ENCODE measurements around the gene PLXNB3.

Gene PLXNB3

DNA sequence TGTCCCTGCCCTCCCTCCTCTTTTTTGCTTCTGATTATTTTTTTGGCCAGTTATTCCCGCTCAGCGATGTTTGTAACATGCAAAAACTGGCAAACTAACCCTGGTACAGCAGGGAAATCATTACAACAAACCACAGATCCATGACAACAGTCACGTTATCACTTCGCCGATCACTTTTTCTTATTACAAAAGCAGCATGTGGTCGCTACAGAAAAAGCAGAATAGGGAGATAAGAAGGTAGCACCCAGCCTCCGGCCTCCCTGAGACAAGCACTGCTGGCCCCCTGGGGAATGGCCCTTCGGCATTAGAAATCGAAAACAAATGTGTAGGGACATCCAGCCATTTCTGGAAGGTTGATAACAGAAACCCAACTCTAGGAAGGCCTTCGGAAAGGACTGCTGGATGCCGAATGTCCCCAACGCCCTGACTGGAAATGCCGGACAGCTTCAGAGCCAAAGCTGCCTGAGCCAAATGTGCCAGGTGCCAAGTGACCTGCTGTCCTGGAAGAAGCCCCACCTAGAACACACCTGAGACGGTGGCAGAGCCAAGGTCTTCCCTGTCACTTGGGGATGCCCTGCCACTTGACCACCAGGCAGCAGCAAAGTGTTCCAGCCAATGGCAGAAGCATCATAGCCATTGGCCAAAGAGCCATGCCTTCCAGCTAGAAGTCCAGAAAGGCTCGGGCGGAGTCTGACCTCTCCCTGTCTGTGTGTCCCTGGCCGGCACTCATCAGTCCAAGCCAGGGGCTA, 27.2 kb downstream of the PLXNB3 start:
- DNase-seq (ENCODE audit: low read depth in 2 of 2): no peak

DNA sequence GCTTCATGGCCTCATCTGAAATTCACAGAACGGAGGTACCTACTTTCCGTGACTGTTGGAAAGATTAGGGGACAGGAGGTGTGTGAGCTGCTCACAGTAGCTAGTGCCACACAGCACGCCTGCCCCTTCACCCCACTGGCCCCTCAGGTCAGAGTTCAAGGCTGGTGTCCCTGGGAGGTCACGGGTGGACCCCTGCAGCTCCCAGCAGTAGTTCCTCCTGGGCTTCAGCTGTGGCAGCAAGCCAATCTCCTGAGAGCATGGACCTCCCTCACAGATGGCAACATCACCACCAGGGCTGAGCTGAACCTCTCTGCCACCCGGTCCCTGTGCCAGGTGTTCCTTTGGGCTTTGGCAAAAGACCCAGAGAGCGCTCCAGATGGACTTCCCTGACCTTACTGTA, 28.3 kb downstream of the PLXNB3 start:
- DNase-seq (ENCODE audit: low read depth in 2 of 2): no peak

DNA sequence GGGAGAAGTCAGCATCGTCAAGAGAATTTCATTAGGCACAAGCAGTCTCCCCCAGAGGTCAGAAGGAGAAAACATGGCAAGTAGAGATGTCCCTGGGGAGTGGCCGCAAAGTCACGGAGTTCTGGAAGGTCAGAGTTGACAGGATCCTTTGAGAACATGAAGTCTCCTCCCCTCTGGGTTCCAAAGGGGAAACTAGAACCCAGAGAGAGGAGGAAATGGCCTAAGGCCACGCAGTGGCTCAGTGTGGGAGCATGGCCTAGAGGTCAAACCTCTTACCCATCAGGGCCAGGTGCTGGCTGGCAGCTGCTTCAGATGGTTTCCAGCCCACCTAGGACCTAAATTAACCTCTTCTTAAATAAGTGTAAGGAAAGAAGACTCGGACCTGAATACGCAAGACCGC, 29.2 kb downstream of the PLXNB3 start:
- DNase-seq (ENCODE audit: low read depth in 2 of 2): no peak

DNA sequence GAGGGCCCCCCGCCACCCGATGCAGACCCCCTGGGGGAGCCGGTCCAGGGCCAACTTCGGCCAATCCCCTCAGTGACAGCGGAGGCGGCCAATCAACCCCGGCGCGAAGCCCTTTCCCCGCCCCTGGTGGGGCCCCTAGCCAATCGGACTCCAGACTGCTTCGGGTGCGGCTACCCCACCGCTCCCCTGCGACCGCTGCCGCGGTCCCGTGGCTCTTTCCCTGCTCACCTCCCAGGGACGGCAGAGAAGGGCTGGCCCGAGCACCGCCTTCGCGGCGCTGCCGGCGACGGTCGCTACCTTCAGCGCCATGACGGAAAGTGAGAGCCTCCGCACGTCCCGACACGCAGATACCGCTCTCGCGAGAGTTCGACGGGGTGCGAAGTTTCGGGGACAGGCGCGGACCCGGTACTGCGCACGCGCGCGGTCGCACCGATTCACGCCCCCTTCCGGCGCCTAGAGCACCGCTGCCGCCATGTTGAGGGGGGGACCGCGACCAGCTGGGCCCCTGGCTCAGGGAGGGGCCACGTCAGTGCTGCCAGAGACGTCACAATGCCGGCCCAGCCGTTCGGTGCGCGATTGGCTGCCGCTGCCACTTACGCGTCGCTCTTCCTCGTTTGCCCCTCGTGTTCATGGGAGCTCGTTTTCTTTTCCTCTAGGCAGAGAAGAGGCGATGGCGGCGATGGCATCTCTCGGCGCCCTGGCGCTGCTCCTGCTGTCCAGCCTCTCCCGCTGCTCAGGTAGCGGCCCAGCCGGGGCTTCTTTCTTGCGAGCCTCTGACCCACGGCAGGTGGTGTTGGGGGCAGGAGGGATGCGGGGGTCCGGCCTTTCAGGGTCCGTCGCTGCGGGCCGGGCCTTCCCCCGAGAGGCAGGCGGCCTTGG, 30.2 kb downstream of the PLXNB3 start, which contains the start of the genes IDH3G and SSR4:
TSS of gene IDH3G (minus strand) at position 358 of the 879 bp plus-strand sequence. CDS start at position 309, 49 bp downstream.
TSS of gene SSR4 (plus strand) at position 651 of the 879 bp plus-strand sequence. CDS start at position 671, 20 bp downstream.
- peak; percentile 84 for DNase-seq (ENCODE audit: low read depth in 2 of 2)

DNA sequence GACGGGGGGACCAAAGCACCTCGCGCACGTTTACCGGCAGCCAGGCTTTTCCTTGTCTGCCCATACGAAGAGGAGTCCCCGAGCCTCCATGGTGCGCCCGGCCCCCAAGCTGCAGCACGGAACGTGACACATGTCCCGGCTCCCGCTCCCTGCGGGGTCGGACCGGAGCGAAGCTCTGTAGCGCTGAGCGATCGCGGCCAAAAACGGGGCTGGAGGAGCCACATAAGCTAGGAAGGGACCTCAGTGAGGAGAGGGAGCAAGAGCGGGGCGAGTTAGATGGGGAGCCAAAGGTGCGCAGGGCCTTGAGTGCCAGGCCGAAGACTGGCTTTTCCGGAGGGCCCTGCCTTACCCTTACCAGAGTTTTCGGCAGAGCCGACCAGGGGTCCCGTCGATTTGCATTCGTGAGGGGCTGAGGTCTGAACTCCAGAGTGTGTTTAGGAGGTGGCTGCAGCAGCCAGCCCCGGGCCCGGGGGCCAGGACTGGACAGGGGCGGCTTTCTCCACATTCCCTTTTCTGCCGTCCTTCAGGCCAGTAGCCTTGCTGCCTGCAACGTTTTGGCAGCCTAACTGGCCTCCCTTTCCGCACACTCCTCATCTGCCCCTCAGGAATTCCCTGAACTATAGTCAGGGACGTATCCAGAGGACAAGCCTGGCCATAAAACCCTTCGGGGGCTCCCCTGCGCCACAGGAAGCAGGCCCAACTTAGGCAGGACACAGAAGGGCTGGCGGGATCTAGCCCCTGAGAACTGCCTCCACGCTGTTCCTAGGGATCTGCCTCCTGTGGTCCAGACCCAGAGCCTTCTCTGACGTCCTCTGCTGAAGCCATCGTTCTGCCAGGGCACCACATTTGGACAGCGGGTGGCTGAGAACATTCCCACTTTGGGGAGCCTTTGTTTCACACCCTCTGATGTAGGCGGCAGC, 31.1 kb downstream of the PLXNB3 start:
- no peak for DNase-seq (ENCODE audit: low read depth in 2 of 2)

DNA sequence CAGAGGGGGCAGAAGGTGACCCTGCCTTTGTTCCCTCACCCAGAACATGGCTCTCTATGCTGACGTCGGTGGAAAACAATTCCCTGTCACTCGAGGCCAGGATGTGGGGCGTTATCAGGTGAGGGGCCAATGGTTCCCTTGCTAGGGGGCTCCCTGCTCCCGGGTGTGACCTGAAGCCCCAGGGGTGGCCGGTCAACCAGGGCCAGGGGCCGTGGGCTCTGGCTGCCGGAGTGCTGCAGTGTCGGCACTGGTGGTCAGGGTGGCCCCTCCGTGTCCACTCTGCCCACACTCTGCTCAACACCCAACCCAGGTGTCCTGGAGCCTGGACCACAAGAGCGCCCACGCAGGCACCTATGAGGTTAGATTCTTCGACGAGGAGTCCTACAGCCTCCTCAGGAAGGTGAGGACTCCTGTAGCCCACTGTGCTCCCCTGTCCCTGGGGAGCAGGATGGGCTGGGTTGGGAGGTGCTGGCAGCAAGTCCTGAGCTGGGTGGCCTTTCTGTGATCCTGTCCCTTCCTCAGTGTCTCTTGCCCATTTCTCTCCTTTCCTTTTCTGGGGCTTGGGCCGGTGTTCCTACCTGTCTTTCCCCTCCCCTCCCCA, 33.5 kb downstream of the PLXNB3 start:
- no peak for DNase-seq (ENCODE audit: low read depth in 2 of 2)

DNA sequence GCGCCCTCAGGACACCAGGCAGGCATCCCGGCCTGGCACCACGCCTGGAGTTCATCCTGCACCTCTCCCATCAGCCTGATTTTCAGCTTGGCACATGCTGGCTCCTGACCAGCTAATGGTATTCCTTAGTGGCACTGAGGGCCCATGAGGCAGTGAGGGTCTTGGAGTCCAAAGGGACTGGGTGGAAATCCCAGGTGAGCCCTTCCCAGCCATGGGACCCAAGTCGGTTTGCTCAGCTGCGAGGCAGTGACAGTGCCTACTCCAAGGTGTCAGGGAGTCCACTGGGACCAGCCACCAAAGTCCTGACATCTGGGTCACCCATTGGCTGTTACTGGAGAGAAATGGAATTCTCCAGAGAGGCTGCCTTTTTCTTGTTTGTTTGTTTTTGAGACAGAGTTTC, 35.3 kb downstream of the PLXNB3 start:
- no peak for DNase-seq (ENCODE audit: low read depth in 2 of 2)

DNA sequence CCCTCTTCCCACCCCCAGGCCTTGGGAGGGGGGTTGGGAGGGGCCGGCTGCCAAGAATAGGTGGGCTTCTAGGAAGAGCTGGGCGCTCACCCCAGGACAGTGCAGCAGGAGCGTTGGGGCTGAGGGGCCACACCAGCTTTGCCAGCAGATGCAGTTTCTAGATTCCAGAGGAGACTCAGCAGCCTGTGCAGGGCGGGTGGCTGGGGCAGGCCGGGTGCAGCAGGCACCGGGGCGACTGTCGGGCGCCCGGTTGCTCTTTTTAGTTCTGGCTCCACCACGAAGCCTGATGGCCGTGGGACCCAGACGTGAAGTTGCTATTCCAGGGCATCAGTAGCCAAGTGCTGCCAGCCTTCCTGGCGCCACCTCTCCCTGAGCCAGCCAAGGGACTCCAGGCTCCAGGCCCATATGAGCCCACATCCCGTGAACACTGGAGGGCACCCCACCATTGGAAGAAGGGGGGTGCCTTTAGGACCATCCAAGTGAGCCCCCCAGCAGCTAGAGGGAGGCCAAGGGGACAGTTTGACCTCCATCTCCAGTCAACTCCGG, 36.2 kb downstream of the PLXNB3 start:
- DNase-seq (ENCODE audit: low read depth in 2 of 2): no peak

DNA sequence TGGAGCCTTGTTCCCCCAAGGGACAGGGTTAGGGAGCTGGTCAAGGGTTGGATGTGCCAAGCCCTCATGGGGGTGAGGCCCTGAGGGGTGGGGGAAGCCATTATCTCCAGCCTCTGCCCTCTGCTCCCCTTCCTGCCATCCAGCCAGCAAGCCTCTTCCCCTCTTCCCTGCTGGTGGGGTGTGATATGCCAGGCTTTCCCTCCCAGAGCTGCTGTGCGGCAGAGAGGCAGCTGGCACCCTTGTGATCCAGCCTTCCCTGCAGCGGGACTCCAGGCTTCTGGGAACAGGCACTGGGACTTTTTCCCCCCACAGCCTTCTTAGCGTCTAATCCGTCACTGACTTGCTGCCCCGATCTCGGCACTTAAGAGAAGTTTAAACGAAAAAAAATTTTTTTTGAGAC, 36.7 kb downstream of the PLXNB3 start:
- DNase-seq (ENCODE audit: low read depth in 2 of 2): no peak

DNA sequence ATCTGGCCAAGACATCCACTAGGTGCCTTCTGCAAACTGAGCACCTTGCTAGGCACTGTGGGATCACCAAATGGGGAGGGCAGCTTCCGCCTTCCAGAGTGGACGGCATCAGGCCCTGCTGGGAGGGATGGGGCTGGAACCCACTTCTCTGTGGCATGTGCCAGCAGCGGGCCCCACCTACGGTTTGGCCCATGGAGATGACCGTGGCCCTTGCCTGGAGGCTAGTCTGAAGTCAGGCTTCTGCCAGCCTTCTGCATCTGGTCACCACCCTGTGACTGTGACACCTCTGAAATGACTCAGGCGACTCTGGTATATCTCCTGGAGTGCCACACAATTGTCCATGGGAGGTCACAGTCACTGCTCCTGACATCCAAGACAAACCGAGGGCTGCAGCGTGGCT, 37.6 kb downstream of the PLXNB3 start:
- no peak for DNase-seq (ENCODE audit: low read depth in 2 of 2)

DNA sequence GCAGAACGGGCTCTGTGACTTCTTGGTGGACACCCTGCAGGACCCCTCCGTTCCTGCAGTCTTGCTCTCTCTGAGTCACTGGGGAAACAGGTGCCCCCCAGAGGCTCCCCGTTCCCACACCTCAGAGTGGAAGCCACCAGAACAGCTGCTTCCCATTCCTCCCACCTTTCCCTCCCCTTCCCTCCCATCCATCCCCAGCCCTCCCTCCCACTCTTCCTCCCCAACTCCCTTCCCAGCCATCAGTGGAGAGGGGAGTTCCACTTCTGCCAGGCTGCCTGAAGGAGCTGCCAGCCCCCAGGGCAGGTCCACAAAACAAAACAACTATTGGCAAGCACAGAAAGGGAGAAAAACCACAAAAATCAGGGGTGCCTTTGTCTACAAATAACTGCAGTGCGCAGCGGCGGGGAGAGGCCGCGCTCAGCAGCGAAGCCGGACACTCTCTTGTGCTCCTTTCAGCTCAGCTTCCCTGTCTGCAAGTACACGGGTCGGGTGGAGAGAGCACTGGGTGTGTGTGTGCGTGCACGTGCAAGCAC, 38.5 kb downstream of the PLXNB3 start:
- DNase-seq (ENCODE audit: low read depth in 2 of 2): no peak

DNA sequence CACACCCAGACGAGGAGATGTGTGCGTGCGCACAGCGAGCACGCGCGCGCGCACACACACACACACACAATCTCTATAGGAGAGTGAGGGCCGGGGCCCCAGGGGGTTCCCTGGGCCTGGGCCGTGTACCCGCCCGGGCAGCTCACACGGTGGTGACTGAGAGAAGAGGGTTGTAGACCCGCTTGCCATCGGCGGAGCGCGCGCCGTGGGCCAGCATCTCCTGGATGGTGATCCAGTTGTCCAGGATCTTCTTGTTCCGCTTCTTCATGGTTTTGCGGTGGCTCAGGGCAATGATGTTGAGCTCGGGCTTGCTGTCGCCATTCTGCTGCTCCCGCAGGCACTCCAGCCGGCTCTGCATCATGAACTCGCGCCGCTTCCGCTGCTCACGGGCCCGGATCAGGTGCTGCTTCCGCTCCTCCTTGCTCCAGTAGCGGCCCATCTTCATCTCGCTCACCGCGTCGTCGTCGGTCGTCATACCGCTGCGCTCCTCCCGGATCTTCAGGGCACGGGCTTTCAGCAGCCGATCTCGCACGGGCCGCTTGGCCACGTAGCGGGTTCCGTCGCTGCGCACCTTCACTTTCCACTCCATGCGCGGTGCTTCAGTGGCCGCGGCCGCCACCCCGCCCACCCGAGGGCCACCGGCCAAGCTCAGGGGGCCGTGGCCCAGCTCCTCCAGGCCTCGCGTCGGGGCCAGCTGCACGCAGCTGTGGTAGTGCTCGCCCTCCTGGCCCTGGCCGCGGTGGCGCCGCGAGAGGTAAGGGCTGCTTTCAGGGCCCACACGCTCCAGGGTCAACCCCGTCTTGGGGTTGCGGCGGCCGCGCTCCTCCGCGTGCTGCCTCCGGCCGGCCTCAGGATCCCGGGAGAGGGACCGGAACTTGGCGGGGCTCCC, 39.4 kb downstream of the PLXNB3 start:
- DNase-seq (ENCODE audit: low read depth in 2 of 2): no peak

DNA sequence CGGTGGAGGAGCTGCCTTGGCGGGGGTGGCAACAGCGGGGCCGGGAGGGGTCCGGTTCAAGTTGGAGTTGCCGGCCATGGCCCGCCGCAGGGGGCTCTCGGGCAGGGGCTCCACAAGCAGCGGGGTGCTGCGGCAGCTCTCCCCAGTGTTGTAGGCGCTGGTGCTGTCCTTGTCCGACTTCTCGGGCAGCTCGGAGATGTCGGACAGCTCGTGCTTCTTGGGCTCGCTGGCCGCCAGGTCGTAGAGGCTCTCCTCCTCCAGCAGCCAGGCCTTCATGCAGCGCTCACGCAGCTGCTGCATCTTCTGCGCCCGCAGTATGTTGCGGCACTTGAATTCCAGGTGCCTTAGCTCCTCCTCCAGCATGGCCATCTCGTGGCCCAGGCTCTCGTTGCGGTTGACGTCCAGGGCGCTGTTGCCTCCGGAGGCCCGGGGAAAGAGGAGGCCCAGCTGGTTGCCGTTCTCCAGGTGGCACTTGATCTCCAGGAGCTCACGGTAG, 40.1 kb downstream of the PLXNB3 start:
- no peak for DNase-seq (ENCODE audit: low read depth in 2 of 2)

DNA sequence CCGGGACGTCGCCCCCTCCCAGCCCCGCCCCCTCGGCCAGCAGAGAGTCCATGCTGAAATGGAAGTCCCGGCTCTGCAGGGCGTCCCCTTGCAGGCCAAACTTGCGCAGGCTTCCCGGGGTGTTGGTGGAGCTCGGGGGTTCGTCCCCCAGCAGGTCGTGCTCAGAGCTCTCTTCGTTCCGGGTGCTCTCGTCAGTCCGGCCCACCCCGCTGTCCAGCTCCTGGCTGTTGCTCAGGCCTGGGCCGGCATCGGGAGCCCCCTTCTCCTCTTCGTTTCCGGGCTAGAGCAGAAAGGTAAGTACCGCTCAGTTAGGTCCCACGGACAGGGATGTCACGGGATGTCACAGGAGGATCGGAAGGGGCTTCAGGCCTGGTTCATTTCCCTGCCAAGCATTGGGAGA, 40.6 kb downstream of the PLXNB3 start:
- DNase-seq (ENCODE audit: low read depth in 2 of 2): no peak

DNA sequence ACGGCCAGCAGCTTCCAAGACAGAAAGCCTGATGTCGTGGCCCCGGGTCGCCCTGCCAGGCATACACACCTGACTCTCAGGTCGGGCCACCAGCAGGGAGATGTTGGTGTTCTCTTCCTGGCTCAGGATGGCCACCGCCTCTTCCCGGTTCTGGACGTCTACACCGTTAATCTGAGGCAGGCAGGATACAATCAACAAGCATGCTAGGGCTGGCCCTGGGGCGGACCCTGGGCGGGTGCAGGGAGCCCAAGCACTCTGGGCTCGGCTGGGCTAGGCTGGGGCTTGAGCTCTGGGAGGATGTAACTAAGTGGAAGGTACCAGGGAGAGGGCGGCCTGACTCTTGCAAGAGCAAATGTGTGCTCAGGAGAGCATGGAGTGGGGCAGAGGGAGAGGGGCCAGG, 41.4 kb downstream of the PLXNB3 start:
- no peak for DNase-seq (ENCODE audit: low read depth in 2 of 2)

DNA sequence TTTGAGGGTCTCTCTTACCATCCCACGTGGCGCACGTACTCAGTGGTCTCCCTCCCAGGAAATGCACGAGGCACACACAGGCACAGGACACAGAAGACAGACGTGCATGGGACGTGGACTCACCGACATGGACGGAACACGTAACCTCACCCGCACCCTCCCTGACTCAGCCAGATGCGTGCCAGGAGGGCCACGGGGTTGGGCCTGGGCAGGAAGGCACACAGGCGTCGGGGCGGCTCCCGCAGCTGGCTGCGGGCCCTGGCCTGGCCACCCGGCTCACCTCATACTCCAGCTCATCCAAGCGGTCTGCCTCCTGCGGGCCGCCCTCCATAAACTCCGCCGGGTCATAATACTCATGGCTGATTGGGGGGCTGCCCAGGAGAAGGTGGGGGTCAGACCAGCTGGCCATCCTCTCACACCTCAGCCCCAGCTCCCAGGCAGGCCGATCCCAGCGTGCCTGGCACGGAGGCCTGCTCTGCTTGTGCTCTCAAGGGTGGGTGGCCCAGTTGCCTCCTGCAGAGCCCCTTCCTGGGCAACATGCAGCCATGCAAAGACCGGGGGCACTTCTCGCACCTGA, 43.0 kb downstream of the PLXNB3 start:
- DNase-seq (ENCODE audit: low read depth in 2 of 2): no peak

DNA sequence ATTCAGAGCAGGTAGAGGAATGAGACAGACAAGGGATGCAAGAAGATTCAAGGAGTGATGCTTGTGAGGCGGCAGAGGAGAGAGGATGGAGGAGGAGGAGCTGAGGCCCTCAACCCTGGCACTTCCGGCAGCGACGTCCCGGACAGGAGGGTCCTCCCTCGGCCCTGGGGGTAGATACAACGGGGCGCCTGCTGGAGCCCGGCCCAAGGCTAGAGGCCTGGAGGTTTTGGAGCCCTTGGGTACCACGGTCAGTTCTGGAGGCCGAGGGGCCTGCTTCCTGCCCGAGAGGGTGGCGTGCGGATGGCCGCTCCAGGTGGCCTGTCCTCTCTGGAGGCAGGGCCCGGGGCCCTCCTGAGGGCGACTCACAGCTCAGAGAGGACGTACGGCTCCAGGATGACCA, 43.9 kb downstream of the PLXNB3 start:
- DNase-seq (ENCODE audit: low read depth in 2 of 2): no peak

DNA sequence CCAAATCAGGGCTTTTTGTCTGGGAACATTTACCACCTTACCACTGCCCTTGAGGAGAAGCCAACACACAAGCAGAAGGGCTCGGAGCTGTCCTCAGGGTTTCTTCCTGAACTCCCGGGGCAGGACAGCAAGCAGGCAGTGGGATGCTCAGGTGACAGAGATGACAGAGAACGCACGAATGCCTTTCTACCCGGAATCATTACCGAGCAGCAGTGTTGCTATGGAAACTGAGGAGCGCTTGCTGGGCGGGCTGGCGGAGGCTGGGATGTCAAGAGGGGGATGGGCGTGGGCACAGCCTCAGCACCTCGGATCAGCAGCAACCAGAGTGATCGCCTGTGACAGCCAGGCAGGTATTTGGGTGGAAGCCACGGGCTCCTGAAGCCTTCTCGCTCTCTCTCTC, 48.2 kb downstream of the PLXNB3 start:
- no peak for DNase-seq (ENCODE audit: low read depth in 2 of 2)

DNA sequence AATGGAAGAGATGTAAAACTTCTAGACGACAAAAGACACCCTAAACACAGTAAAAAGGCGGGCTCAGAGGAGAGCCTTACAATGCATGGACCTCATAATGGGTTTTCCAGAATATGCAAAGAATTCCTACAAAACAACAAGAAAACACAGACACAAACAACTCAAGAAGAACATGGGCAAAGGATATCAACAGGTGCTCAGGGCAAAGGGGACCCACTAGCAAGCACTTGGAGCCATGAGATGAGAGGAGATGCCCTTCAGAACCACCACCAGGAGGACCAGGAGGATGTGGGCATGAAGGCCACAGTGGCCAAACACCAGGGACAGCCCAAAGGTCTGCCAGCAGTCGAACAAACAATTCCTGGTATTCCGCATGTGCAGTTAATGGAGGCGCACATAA, 49.1 kb downstream of the PLXNB3 start:
- DNase-seq (ENCODE audit: low read depth in 2 of 2): no peak
